HG02571 (cell line): Measurements from ENCODE around the gene CARS1.

ENCODE experiments used
- ATAC-seq: cut with Tn5 transposase; IDR thresholded peaks from one replicate; pipeline ENCODE4 v1.9.1; 2021; ENCODE audit warnings: mild to moderate bottlenecking, moderate library complexity; ENCODE audit not compliant: unreplicated experiment

Gene CARS1

DNA sequence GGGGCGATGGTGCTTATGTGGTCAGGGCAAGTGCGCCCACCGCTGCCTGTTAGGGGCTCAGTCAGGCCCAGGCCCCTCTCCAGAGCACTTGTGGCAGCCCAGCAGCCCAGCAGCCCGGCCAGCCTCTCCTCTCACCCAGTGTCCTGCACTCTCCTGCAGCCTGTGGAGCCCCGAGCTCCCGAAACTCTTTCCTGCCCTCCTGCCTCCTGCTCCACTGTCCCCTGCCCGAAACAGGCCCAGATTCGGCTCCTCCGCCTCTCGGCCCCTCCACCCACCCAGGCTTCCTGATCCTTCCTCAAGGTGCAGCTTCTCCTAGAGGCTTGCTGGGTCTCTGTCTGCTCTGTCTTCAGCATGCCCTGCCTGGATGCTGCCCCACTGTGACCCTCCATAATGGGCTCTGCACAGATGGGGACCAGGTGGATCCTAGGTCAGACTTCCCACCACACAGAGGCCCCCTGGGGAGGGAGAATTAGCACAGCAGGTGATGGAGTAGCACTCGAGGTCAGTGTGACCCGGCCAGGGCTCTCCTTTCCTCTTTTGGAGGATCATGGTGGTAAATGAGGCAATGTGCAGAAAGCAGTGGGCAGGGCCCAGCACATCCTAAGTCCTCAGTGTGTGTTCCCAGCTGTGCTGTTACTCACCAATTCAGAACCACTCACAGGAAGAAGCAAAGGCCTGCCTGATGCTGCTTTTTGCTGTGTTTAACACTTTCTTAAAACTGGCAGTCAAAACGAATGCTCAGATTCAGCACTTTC, 46.5 kb downstream of the CARS1 start:
- no peak for ATAC-seq

DNA sequence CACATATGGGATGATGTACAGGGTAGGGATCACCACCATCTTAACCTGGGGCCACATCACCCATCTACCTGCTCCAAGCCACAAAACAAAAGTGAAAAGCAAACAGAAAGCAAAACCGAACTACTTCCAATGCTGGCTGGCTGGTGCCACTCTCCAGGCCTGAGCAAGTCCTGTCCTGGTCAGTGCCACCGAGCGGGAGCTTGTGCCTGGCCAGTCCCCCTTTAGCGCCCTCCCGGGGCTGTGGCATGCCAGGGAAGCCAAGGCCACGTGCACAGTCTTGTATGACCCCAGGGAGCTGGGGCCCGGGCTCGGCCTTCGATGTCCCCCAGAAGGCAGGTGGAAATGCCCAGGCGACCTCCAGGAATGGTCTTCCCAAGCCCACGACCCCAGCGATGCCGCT, 47.2 kb downstream of the CARS1 start:
- ATAC-seq, result no peak

DNA sequence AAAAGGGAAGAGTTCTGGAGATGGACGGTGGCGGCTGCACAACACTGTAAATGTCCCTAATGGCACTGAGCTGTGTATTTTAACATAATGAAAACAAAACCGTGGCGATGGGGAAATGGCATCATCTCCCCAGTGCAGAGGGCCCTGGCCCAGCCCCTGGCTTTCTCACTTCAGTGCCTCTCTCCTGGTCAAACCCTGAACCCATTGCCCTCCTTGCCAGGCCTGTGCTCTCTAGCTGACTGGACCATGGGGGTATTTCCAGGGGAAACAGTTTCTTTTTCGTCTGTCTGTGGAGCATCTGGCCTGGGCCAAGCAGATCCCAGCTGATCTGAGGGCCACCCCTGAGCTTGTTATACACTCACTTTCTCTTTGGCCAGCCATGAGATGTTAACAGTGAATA, 47.7 kb downstream of the CARS1 start:
- no peak for ATAC-seq

DNA sequence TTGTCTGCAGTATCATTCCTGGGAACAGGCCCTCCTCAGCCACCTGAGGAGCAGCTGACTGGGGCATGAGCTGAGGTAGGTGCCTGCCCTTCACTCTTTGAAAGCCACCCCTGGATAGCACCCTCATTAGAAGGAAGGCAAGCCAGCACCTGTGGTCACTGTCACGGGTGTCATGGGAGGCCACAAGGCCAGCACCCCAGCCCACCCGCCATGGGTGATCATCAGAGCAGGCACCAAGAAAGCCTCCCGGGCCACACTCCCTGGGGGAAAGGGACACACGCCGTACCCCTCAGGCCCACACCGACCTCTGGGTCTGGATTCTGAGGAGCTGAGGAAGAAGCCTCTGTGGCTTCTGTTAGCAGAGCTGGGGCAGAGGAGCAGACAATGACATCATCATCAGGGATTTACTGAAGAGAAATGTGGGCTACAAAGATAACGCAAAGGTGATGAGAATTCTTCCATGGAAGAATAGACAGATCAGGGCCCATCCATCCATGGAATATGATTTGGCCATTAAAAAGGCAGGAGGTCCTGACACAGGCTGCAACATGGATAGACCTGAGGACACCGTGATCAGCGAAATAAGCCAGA, 48.4 kb downstream of the CARS1 start:
- ATAC-seq, result no peak

DNA sequence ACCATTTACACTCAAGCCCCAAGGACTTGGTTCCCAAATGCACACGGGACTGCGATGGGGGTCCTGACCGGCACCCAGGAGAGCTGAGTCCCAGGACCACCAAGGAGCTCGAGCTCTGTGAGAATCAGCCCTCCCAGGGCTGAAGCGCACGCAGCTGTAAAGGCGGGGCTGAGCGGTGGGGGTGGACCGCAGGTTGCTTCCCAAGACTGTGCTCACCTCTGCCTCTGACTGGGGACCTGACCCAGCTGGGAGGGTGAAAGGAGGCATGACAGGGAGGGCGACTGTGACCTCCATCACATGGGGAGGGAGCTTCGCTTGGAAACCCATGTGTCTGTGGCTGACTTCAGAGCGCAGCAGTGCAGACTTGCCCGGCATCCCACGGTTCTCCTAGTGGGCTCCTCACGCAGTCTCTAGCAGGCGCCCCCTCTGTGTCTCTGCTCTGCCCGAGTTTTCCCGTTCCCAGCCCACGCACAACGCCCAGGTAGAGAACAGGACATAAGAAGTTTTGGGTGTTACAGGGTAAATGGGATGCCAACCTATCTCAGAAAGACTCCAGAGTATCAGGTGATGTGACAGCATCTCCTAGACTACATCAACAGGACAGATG, 49.7 kb downstream of the CARS1 start:
- no peak for ATAC-seq

DNA sequence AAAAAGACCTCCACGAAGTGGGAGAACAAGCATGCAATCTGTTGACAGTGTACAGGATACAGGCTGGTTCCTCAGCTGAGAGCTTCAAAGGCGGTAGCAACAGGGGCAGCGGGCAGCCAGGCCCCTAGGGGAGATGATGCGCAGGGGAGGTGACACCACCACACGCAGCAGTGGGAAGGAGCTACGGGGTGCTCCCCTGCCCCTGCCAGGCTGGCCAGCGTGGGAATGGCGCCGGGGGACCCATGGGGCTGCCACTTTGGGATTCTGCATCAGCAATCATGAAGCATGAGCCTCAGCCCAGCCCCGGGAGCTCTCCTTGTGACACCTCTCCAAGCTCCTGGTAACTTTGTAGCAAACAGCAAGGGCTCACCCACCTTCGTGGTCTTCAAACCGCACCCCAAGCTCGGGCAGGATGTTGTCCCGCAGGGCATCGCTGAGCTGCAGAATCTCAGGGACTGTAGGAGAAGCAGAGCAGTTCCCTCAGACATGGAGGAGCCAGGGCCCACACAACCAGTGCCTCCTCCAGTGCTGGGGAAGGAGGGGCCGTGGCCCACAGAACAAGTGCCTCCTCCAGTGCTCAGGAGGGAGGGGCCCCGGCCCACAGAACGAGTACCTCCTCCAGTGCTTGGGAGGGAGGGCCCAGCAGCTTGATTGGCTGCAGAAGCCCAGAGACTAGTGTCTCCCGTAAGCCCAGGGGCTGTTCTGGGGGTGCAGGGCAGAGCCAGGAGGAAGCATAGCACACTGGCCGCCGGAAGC, 50.5 kb downstream of the CARS1 start:
- no peak for ATAC-seq

DNA sequence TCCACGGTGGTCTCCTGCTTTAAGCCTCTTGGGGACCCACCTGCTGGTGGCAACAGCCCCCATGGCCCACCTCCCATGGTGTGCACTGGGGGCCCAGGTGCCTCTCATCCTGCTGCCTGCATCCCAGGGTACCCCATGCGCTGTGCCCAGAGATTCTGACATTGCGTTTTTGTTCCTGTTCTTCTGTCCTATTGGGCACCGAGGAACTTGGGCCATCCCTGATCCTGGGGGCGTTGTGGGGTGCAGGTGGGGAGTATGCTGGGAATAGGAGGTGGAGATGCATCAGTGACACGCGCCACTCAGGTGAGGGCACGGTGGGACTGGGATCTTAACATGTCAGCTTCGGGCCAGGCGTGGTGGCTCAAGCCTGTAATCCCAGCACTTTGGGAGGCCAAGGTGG, 52.7 kb downstream of the CARS1 start:
- ATAC-seq, result no peak

DNA sequence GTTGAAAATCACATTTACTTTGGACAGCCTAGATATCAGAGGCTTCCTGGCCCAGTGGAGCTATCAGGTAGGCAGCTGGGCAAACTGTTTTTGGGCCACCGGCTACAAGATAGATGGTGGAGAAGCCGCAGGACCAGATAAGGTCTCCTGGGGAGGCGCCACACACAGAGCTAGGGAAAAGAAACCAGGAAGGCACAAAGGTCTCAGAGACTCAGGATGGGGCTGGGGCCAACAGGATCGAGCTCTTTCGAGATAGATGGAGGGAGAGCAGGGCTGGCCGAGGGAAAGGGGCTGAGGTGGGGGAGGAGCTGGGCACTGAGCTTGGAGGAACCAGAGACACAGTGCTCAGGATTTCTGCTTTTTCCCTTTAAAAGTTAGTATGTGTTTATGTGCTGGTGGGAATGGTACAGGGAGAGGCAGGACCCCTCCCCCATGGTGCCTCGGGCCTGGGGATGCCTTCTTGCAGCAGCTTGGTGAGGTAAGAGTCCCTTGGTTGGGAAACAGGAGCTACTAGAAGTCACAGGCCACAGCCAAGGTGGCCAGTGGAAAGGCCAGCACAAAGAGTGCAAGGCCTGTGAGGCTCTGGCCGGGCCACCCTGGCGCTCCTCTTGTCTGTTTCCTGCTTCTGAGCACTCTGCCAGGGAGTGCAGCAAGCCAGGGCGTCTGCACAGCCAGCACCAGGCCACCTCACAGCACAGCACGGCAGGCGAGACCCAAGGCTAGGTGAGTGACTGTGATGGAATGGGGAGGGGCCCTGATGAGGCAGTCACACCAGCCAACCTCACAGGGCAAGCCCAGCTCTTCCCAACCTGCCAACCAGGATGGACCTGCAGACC, 53.6 kb downstream of the CARS1 start:
- no peak for ATAC-seq

DNA sequence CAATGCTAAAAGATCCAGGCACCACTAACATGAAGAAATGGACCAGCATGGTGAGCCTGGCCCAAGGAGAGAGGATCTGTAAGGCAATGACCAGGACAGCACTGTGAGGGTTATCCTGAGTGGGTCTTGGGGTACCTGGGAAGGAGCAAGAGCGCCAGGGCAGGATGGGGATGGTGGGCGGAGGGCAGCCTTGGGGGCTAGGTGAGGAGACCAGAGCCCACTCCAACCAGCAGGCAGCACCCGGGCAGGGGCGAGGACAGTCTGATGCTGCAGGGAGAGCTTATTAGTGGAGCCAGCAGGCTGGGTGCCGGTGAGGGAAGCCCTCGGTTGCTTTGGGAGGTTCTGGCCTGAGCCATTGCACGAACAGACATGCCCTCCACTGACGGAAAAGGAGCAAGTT, 54.4 kb downstream of the CARS1 start:
- no peak for ATAC-seq

DNA sequence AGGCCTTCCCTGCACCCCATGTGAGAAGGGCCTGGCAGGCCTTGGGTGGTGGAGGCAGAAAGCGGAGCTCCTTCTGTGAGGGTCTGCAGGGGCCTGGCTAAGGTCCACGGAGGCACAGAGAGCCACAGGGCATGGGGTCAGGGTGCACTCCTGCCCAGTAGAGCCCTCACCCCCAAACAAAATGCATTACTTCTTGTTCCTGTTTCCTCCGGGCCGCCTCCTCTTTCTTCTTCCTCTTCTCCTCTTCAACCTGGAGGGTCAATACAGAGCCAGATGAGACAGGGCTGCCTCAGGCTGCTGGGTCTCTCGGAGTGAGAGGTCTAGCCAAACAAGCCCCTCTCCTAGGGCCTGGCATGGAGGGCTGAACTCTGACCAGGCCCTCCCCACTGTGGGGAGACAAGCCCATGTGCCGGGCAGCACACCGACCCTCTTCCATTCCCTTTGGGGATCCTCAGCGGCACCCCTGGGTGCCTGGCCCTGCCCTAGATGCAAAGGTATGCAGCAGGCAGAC, 54.8 kb downstream of the CARS1 start:
- no peak for ATAC-seq

DNA sequence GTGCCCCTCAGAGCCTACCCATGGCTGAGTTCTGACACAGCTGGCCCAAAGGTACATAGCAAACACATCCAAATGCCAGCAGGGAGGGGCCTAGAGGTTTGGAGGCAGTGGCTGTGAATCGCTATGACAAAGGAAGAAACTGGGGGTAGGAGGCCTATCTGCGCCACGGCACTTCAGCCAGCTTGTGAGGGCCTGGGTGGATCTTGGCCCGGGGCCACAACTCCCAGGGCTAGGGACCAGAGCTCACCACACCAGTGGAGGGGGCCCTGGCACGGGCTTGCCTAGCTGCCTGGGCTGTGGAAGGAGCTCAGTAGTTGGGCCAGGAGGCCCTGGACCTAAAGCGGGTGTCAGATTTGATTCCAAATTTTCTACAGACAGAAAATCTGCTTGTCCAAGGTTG, 55.7 kb downstream of the CARS1 start:
- no peak for ATAC-seq

DNA sequence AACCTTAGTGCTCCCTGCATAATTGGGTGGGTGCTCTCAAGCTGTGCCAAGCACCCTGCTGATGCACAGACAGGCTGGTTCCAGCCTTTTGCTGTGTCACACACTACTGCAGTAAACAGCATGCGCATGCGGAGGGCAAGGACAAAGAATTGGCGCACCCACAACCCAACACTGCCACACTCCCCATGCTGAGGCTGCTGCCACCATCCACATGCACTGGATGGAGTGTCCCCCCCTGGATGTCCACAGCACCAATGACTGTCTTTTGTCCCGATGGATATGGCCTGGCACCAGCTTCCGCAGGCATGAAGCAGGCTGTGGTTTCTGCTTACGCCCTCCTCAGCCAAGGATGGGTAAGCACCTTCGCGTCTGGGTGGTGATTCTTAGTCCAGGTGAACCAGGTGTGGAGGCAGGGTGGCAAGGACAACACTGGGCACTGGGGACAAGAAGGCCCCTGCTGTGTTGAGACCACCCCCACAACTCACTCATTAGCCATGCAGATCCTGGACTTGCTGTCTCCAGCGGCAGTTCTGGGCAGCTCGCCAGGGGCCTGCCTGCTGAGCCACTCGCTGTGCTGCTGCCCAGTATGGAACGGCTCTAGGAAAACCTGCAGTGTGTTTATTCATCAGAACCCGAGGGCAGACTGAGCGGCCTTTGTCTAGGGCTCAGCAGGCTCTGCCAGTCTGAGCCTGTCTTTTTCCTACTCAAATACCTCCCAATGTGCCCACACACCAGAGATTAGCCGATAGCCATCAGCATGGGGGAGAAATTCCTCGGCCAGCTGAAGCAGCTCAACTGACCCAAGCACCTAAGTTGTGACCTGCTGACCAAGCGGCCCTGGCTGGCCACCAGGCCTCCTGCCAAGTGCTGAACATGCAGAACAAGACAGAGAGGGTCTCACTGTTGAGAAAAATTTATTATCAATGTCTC, 56.9 kb downstream of the CARS1 start:
- no peak for ATAC-seq

DNA sequence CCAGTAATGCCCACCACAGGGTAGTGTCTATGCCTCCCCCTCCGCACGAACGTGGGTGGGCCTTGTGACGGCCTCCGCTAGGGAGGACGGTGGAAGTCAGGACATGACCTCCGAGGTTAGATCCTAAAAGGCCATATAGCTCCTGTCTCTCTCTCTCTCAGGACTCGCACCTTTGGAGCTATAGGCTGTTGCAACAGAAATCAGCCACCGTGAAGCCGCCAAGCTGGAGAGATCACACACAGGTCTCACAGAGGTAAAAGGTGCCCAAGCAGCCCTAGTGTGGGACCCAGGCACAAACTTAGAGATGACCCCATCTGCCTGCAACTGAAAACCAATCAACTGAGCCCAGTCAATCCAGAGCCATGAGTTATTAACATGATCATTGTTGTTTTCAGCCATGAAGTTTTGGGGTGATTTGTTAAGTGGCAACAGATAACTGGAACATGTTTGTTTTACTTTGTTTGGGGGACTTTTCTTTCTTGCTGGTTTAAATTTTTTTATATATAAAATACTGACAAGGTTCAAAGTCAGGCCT, 57.7 kb downstream of the CARS1 start:
- no peak for ATAC-seq

DNA sequence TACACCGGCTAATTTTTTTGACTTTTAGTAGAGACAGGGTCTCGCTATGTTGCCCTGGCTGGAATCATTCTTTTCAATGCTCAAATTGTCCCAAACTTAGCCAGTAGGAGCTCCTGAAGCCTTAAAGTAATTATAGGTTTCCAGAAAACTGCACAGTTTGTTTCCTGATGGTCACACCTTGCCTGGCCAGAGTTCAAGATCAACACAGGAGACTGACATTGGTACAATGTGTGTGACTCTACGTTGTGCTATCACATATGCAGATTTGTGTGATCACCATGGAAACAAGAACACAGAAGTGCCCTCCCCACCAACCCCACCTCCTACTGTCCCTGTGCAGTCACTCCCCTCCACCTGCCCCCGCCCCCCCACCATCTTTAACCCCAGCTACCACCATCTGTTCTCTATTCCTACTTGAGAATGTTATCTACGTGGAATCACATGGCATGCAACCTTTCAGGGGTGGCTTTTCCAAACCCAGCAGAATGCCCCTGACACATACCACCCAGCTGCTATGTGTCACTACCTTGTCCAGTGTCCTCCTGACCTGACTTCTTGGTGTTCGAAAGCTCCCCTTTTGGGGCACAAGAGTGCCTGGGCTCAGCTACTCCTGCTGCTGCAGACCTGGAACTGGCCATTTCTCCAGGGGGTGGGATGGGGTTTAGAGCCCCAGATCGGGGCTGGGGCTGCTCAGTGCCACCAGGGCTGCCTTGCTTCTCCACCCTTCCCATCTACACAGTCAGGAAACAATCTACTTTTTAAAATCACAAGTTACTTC, 59.0 kb downstream of the CARS1 start:
- ATAC-seq, result no peak

DNA sequence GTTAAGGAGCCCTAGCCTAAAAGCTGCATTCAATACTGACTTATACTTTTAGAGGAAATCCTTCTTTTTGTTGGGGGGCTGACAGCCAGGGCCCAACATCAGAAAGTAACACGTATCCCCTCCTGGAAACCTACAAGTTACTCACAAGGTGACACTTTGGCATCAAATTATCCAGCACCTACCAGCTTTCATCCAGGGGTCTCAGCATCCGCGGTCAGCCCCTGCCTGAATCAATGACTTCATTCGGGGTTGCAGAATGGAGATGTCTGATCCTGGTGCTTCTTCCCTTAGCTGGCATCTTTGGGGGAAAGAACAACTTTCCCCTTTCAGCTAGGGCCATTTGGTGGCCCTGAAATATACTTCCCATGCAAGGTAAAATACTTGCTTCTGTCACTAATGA, 59.8 kb downstream of the CARS1 start:
- ATAC-seq, result no peak

DNA sequence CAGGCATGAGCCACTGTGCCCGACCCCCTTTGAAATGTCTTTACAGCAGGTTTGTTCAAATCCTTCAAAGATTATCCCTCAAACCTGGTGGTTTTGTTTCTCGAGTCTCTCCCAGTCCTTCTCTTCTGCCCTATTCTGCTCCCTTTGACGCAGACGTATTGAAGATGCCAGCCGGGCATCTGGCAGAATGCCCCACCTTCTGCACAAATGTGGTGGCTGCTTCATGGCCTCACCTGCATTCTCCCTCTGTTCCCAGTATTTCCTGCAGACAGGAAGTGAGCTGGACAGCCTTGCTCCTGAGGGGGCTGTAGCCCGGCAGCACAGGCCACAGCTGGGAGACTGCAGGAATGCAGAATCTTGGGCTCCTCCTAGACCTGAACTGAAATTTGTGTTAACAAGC, 60.2 kb downstream of the CARS1 start:
- ATAC-seq, result no peak

DNA sequence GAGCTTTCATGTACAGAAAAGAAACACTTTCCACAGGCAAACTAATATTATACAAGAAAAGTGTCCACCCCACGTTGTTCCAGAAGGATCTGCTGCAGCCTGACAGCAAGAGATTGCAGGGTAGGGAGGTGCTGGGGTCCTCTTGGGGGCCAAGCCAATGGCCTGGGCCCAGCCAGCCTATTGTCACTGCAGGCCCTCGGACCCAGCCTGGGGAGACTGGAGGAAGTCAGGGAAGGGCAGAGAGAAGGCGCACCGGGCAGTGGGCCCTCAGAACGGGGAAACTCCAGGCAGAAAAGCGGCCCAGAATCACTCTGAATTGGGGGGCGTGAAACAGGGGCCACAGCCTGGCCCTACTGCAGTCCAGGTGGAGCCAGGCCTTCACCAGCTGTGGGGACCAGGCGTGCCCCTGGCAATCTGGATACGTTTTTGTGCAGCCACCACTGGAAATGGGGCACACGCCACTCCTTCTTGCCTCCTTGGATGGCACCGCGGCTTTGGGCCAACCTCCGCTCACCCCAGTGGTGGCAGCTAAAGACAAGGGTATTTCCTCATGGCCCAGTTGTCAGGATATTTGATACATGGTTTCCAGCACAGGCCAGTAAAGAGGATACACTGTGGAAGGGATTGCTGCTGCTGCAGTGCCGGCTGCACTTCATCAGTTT, 61.2 kb downstream of the CARS1 start:
- no peak for ATAC-seq

DNA sequence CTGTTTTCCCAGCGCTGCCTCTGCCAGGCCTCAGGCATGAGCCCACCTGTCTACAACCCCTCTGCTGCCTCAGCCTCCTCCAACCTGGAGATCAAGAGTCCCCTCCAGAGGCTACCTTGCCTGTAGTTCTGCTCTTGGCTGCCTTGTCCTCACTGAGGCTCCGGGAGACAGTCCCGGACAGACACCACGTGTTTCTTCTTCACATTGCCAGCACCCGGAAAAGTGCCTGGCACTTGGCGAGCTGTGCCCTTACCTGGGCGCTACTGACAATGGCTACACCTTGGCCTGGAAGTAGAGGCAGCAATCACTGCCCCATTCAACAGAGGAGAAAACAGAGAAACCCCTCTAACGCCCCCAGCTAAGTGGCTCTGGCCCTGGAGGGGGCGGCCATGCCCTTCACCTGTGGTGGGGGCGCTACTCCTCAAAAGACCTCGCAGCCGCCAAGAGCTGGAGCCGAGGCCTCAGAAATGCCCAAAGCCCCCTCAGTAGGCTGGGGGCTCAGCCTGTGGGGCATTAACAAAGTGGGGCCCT, 62.1 kb downstream of the CARS1 start:
- no peak for ATAC-seq
